Measurements from ENCODE around the gene ANKMY1.

GRCh38 chr2:240582781-240583180, 25.0 kb upstream of the ANKMY1 start:
- TF ChIP-seq CTCF (IDR thresholded peaks at IDR 0.05; ENCODE audit: insufficient read depth, low read depth, low read length) (no peak), EZH2 (IDR thresholded peaks at IDR 0.05; ENCODE audit: insufficient read depth, low read length) (no peak)

All from astrocyte (in vitro differentiated cells and primary cell).